ENCODE measurements around the gene PLEKHG1. TPM values are rescaled to one million over a fixed set of nuclear protein-coding genes. Genes with fewer than 3 reads are reported as not detected.

Gene PLEKHG1
- total RNA-seq, 1 donor = 12.5 TPM

DNA sequence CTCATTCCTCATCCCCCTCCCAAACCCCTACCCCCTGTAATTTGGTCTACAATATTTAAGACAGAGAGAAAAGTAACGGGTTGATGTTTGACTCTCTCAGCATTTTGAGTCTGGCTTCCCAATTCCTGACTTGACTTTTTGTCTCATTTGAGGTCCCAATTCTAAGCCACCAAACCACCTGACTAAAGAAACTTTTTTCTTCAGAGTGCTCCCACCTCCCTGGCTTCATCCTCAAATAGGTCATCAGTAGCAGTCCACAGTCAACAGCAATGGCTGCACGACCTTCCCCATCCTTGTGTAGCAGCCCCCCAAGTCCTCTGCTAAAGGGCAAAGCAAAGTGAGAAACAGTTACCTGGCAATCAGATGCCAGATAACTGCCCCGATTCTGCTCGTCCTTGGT lies 1.8 kb downstream of the PLEKHG1 start:
- Histone ChIP-seq H3K4me1 (ENCODE audit: insufficient read depth, low read length) (peaks cover 15% of the 10 kb centered on the region), H3K9me3 (ENCODE audit: low read depth, low read length) (no peaks in the 10 kb centered on the region), H3K4me3 (ENCODE audit: low read length) (no peak overlapping the region), H3K27me3 (ENCODE audit: insufficient read depth, low read length) (peaks cover 54% of the 10 kb centered on the region)

GRCh38 chr6:150603176-150603575 lies 3.5 kb downstream of the PLEKHG1 start:
- peaks cover 15% of the 10 kb centered on the region for H3K4me1 ChIP-seq (ENCODE audit: insufficient read depth, low read length)
- peaks cover 44% of the 10 kb centered on the region for H3K27me3 ChIP-seq (ENCODE audit: insufficient read depth, low read length)
- no peak overlapping the region for H3K4me3 ChIP-seq (ENCODE audit: low read length)
- H3K9me3 ChIP-seq (ENCODE audit: low read depth, low read length) = no peaks in the 10 kb centered on the region

GRCh38 chr6:150604467-150604866 lies 4.8 kb downstream of the PLEKHG1 start:
- Histone ChIP-seq H3K4me1 (ENCODE audit: insufficient read depth, low read length) (peaks cover 15% of the 10 kb centered on the region), H3K27me3 (ENCODE audit: insufficient read depth, low read length) (peaks cover 31% of the 10 kb centered on the region), H3K9me3 (ENCODE audit: low read depth, low read length) (no peaks in the 10 kb centered on the region), H3K4me3 (ENCODE audit: low read length) (no peak overlapping the region)

GRCh38 chr6:150605333-150605732 lies 5.6 kb downstream of the PLEKHG1 start:
- H3K27me3 ChIP-seq (ENCODE audit: insufficient read depth, low read length) = peaks cover 29% of the 10 kb centered on the region
- H3K4me1 ChIP-seq (ENCODE audit: insufficient read depth, low read length) = peaks cover 13% of the 10 kb centered on the region
- no peaks in the 10 kb centered on the region for H3K9me3 ChIP-seq (ENCODE audit: low read depth, low read length)
- no peak overlapping the region for H3K4me3 ChIP-seq (ENCODE audit: low read length)

GRCh38 chr6:150606168-150606591 lies 6.5 kb downstream of the PLEKHG1 start:
- Histone ChIP-seq H3K4me3 (ENCODE audit: low read length) (no peak overlapping the region), H3K4me1 (ENCODE audit: insufficient read depth, low read length) (peaks cover 5% of the 10 kb centered on the region), H3K27me3 (ENCODE audit: insufficient read depth, low read length) (peaks cover 21% of the 10 kb centered on the region), H3K9me3 (ENCODE audit: low read depth, low read length) (no peaks in the 10 kb centered on the region)

DNA sequence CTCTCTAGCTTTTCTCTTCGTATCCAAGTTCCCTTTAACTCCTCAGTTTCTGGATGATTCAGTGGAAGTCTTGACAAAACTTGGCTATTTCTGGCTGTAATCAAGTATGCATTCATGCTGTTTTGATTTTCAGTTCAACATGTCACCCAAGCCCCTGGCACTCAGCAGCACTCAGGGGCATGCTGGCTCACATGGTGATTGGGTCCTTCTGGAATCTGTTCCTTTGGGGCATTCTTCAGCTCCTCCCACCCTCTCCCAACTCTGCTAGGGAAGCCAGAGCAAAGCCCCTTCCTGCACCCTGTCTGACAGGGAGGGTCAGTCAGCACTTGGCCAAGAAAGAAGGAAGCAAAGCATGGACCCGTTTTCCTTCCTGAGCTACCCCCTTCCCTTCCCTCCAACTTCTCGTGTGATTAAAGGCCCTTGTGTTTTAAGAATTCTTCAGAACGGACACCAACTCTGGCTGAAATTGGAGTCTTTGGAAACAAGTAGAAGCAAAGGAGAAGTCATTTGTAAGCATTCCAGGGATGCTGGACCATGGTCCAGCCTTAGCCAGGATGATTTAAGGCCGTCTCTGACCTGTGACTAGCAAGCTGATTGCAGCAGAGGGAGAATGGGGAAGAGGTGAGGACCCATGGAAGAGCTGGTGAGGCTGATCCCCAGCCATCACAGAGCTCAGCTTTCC lies 7.1 kb downstream of the PLEKHG1 start:
- peaks cover 15% of the 10 kb centered on the region for H3K27me3 ChIP-seq (ENCODE audit: insufficient read depth, low read length)
- no peak overlapping the region for H3K4me3 ChIP-seq (ENCODE audit: low read length)
- no peaks in the 10 kb centered on the region for H3K4me1 ChIP-seq (ENCODE audit: insufficient read depth, low read length)
- H3K9me3 ChIP-seq (ENCODE audit: low read depth, low read length) = no peaks in the 10 kb centered on the region

GRCh38 chr6:150607329-150607650 lies 7.6 kb downstream of the PLEKHG1 start:
- Histone ChIP-seq H3K9me3 (ENCODE audit: low read depth, low read length) (no peaks in the 10 kb centered on the region), H3K4me3 (ENCODE audit: low read length) (no peak overlapping the region), H3K4me1 (ENCODE audit: insufficient read depth, low read length) (no peaks in the 10 kb centered on the region), H3K27me3 (ENCODE audit: insufficient read depth, low read length) (peaks cover 10% of the 10 kb centered on the region)

GRCh38 chr6:150610584-150610983 lies 10.9 kb downstream of the PLEKHG1 start:
- H3K9me3 ChIP-seq (ENCODE audit: low read depth, low read length) = no peaks in the 10 kb centered on the region
- no peak overlapping the region for H3K4me3 ChIP-seq (ENCODE audit: low read length)
- H3K4me1 ChIP-seq (ENCODE audit: insufficient read depth, low read length) = no peaks in the 10 kb centered on the region
- H3K27me3 ChIP-seq (ENCODE audit: insufficient read depth, low read length) = no peaks in the 10 kb centered on the region

DNA sequence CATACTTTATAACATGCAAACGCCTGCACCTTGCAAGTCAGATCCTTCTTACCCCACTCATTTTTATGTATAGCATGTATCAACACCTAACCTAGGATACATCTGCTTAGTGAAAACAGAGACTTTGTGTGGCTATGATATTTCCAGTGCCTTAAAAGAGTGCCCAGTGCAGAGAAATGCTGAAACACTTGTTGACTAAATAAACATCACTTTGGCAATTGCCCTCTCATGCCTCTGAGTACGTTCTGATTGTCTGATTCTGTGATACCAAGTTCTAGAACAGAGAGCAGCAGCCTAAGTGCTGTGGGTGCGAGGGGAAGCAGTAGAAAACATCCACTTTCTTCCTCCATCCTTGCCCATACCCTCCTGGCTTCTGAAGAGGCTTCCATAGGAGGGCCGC lies 13.6 kb downstream of the PLEKHG1 start:
- H3K27me3 ChIP-seq (ENCODE audit: insufficient read depth, low read length) = no peaks in the 10 kb centered on the region
- H3K4me1 ChIP-seq (ENCODE audit: insufficient read depth, low read length) = peaks cover 5% of the 10 kb centered on the region
- no peaks in the 10 kb centered on the region for H3K9me3 ChIP-seq (ENCODE audit: low read depth, low read length)
- no peak overlapping the region for H3K4me3 ChIP-seq (ENCODE audit: low read length)

DNA sequence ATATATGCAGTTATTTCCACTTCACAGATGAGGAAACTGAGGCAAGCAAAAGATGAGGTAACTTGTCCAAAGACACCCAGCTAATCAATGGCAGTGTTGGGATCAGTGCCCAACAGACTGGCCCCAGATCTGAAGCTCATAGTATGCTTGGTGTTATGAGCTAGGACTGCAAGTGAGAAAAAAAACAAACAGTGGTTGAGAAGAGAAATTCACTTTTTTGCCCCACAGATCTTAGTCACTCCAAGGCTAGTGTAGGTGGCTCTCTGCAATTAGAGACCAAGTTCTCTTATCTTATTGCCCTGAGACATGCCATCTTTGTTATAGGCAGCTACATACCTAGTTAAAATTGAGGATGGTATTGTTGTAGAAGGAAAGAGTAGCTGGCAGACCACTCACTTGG lies 16.3 kb downstream of the PLEKHG1 start:
- H3K4me1 ChIP-seq (ENCODE audit: insufficient read depth, low read length) = peaks cover 8% of the 10 kb centered on the region
- no peak overlapping the region for H3K4me3 ChIP-seq (ENCODE audit: low read length)
- no peaks in the 10 kb centered on the region for H3K9me3 ChIP-seq (ENCODE audit: low read depth, low read length)
- H3K27me3 ChIP-seq (ENCODE audit: insufficient read depth, low read length) = no peaks in the 10 kb centered on the region

- H3K4me3 ChIP-seq (ENCODE audit: low read length) = no peak overlapping the region
Observed at GRCh38 chr6:150616586-150616985, 16.9 kb downstream of the PLEKHG1 start.

GRCh38 chr6:150617062-150617461 lies 17.4 kb downstream of the PLEKHG1 start:
- Histone ChIP-seq H3K4me1 (ENCODE audit: insufficient read depth, low read length) (peaks cover 16% of the 10 kb centered on the region), H3K4me3 (ENCODE audit: low read length) (no peak overlapping the region), H3K27me3 (ENCODE audit: insufficient read depth, low read length) (no peaks in the 10 kb centered on the region), H3K9me3 (ENCODE audit: low read depth, low read length) (no peaks in the 10 kb centered on the region)

More at GRCh38 chr6:150616586-150616985, 16.9 kb downstream of the PLEKHG1 start:
- H3K9me3 ChIP-seq (ENCODE audit: low read depth, low read length) = no peaks in the 10 kb centered on the region
- no peaks in the 10 kb centered on the region for H3K27me3 ChIP-seq (ENCODE audit: insufficient read depth, low read length)
- H3K4me1 ChIP-seq (ENCODE audit: insufficient read depth, low read length) = peaks cover 11% of the 10 kb centered on the region

DNA sequence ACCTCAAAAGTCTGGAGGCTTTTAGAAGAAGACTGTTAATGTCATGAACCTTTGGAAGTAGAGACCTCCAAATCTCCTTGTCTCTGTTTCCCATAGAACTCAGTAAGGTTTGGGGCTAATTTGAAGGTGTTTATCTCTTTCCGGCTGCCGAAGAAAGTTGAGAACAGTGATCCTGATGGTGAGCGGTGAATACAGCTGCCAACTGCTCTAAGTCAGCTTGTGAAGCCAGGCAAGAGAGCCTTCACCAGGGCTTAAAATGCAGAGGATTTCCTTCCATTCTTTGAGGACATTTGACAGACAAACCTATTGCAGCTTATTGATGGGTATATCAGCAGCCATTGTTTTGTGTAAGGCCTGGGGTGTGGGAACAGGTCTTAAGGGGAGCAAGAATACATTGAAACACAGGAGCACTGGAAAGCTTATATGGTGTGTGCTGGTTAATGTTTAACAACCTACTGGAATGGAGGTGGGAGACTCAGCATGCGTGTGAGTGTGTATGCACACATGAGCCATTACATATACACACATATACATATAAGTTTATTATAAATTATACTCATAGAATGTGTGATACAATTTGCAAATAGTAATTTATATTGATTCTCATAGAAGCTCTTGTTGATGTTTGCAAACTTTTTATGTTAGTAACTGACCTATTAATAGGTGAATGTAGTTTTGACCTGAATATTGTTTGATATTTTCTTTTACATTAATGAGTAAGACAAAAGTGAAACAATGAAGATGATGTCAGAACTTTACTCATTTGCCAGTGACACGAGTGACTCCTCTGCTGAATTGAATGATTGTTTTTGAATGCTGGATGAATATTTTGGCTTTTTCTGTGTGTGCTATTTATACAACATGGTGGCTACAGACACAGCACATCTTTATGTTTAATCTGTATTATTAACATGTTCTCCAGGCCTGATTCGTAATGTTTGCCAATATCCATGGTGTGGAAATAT lies 18.1 kb downstream of the PLEKHG1 start:
- no peaks in the 10 kb centered on the region for H3K9me3 ChIP-seq (ENCODE audit: low read depth, low read length)
- no peak overlapping the region for H3K4me3 ChIP-seq (ENCODE audit: low read length)
- no peaks in the 10 kb centered on the region for H3K27me3 ChIP-seq (ENCODE audit: insufficient read depth, low read length)
- peaks cover 23% of the 10 kb centered on the region for H3K4me1 ChIP-seq (ENCODE audit: insufficient read depth, low read length)

- Histone ChIP-seq H3K9me3 (ENCODE audit: low read depth, low read length) (no peaks in the 10 kb centered on the region), H3K4me3 (ENCODE audit: low read length) (no peak overlapping the region), H3K4me1 (ENCODE audit: insufficient read depth, low read length) (peaks cover 36% of the 10 kb centered on the region), H3K27me3 (ENCODE audit: insufficient read depth, low read length) (no peaks in the 10 kb centered on the region)
Observed at GRCh38 chr6:150619275-150619674, 19.6 kb downstream of the PLEKHG1 start.

GRCh38 chr6:150620244-150620643 lies 20.6 kb downstream of the PLEKHG1 start:
- Histone ChIP-seq H3K27me3 (ENCODE audit: insufficient read depth, low read length) (no peaks in the 10 kb centered on the region), H3K4me1 (ENCODE audit: insufficient read depth, low read length) (peaks cover 39% of the 10 kb centered on the region), H3K9me3 (ENCODE audit: low read depth, low read length) (no peaks in the 10 kb centered on the region), H3K4me3 (ENCODE audit: low read length) (no peak overlapping the region)

All from mononuclear cell (primary cell).